K562 (cell line): Measurements from ENCODE around the gene ZFYVE27. TPM values are rescaled to one million over a fixed set of nuclear protein-coding genes. Genes with fewer than 3 reads are reported as not detected.

Source experiments
- ARID2 ChIP-seq: fragments of 450-650 bp; IDR thresholded peaks from 2 replicates; pipeline ENCODE4 v1.6.1; 2017; ENCODE audit warnings: antibody characterized with exemption, mild to moderate bottlenecking
- ARID3B ChIP-seq: fragments of 250-450 bp; sonication (Bioruptor Pico); IDR thresholded peaks from 2 replicates; pipeline ENCODE4 v1.4.0; 2020; ENCODE audit warnings: borderline replicate concordance
- BCLAF1 ChIP-seq, 2 experiments: fragments of 450-650 bp in 1 of 2; IDR thresholded peaks; 2 replicates each; pipeline ENCODE4 v1.6.1; 2011 to 2017; ENCODE audit warnings: low read depth in 2 of 2, antibody characterized with exemption in 1 of 2, borderline replicate concordance in 1 of 2, low read length in 1 of 2, mild to moderate bottlenecking in 1 of 2, mixed read lengths in 1 of 2; ENCODE audit not compliant: control insufficient read depth in 1 of 2
- HCFC1 ChIP-seq: IDR thresholded peaks from 2 replicates; pipeline ENCODE4 v1.6.1; 2012; ENCODE audit warnings: low read depth, low read length, improper control_type of control experiment
- HDAC3 ChIP-seq: fragments of 450-650 bp; IDR thresholded peaks from 2 replicates; pipeline ENCODE4 v1.6.1; 2018; ENCODE audit warnings: borderline replicate concordance, mild to moderate bottlenecking, moderate library complexity; ENCODE audit not compliant: partially characterized antibody
- HINFP ChIP-seq: fragments of 450-650 bp; conservative IDR thresholded peaks from 2 replicates; pipeline ENCODE4 v1.6.1; 2016; ENCODE audit warnings: missing genetic modification characterization, low read depth, mild to moderate bottlenecking, control low read depth, missing compliant biosample characterization
- IRF9 ChIP-seq: fragments of 450-650 bp; IDR thresholded peaks from 2 replicates; pipeline ENCODE4 v1.6.1; 2016; ENCODE audit warnings: missing biosample characterization, missing genetic modification characterization
- MCM3 ChIP-seq: fragments of 450-650 bp; IDR thresholded peaks from 2 replicates; pipeline ENCODE4 v1.6.1; 2016
- MED1 ChIP-seq: sonication (generic); formaldehyde crosslinking; IDR thresholded peaks from 2 replicates; pipeline ENCODE4 v1.8.1; 2023; ENCODE audit warnings: missing genetic modification reagents, borderline replicate concordance
- PCBP2 ChIP-seq: fragments of 200-400 bp; formaldehyde crosslinking; IDR thresholded peaks from 2 replicates; pipeline ENCODE4 v1.6.1; 2018; ENCODE audit warnings: low read length, low read depth, mild to moderate bottlenecking, moderate library complexity; ENCODE audit not compliant: poor library complexity, severe bottlenecking
- RBM14 ChIP-seq: fragments of 200-400 bp; formaldehyde crosslinking; IDR thresholded peaks from 2 replicates; pipeline ENCODE4 v1.6.1; 2018; ENCODE audit warnings: low read depth, mild to moderate bottlenecking, low read length, moderate library complexity, borderline replicate concordance; ENCODE audit not compliant: insufficient read depth
- RFX7 ChIP-seq: fragments of 250-450 bp; sonication (Bioruptor Pico); IDR thresholded peaks from 2 replicates; pipeline ENCODE4 v1.5.1; 2021; ENCODE audit warnings: mild to moderate bottlenecking
- SAFB2 ChIP-seq: fragments of 200-400 bp; formaldehyde crosslinking; IDR thresholded peaks from 2 replicates; pipeline ENCODE4 v1.6.1; 2018; ENCODE audit warnings: borderline replicate concordance, low read length, low read depth, moderate library complexity; ENCODE audit not compliant: severe bottlenecking
- SMARCB1 ChIP-seq: IDR thresholded peaks from 2 replicates; pipeline ENCODE4 v1.6.1; 2011; ENCODE audit warnings: improper control_type of control experiment, low read depth; ENCODE audit not compliant: insufficient read length
- TAL1 ChIP-seq: fragments of 450-650 bp; IDR thresholded peaks from 2 replicates; pipeline ENCODE4 v1.6.1; 2016; ENCODE audit warnings: mild to moderate bottlenecking
- THRAP3 ChIP-seq: fragments of 450-650 bp; IDR thresholded peaks from 2 replicates; pipeline ENCODE4 v1.6.1; 2016; ENCODE audit warnings: mild to moderate bottlenecking, inconsistent platforms, borderline replicate concordance
- ZNF77 ChIP-seq: fragments of 250-450 bp; sonication (Bioruptor Pico); IDR thresholded peaks from 2 replicates; pipeline ENCODE4 v1.5.0; 2020
- polyA plus RNA-seq, 8 experiments: library from polyadenylated mRNA; depleted of rRNA in 4 of 8; stranded (reverse) in 5 of 8; unstranded in 3 of 8; fragments of >200 nt; fragmentation: Nextera tagmentation in 2 of 8; fragmentation: Illumina TruSeq in 1 of 8; extraction: Ambion mirVana in 2 of 8; extraction: Trizol in 1 of 8; gene quantifications; 2 replicates each; pipeline versions ENCODE4 v1.2.1 to v1.2.3, GENCODE V29; 2011 to 2014; ENCODE audit warnings: inconsistent platforms in 1 of 8, missing spikeins in 1 of 8
- total RNA-seq, 7 experiments: library from RNA; depleted of rRNA in 6 of 7; stranded (reverse); fragments of >200 nt in 6 of 7; fragmentation: Illumina TruSeq in 2 of 7; extraction: Trizol in 2 of 7; gene quantifications; 2 replicates each; pipeline versions ENCODE4 v1.2.1 to v1.2.3, GENCODE V29; 2011 to 2021; ENCODE audit warnings: low replicate concordance in 1 of 7
- TF ChIP-seq, protein P1 (sequence below): sonication (generic); formaldehyde crosslinking; IDR thresholded peaks from 2 replicates; pipeline ENCODE4 v1.8.0; 2022; ENCODE audit warnings: mild to moderate bottlenecking, missing genetic modification reagents

ZFYVE27 gene
- total and polyA plus RNA-seq, 9 of the 15 experiments (the other 6 are each of a cell fraction or from before 2014, with no cell fraction given), result 0.81 to 21.9 (median 15.3) TPM

GRCh38 chr10:97788552-97789442 is 51.9 kb downstream of the ZFYVE27 start (continued):
- no peak for TF ChIP-seq ARID3B (CRISPR knock-in tag)
- no peak for TF ChIP-seq BCLAF1 (IDR thresholded peaks at IDR 0.05; ENCODE audit: borderline replicate concordance in 1 of 2, control insufficient read depth in 1 of 2, low read depth in 2 of 2, low read length in 1 of 2)
- no peak for TF ChIP-seq HINFP (tag)
- no peak for TF ChIP-seq MED1 (CRISPR knock-in tag)
- no peak for TF ChIP-seq THRAP3
- no peak for TF ChIP-seq MCM3
- no peak for TF ChIP-seq SMARCB1
- TF ChIP-seq TAL1, result peak; percentile 90
- no peak for TF ChIP-seq PCBP2
- no peak for TF ChIP-seq IRF9 (tag)
- no peak for TF ChIP-seq RBM14
- no peak for TF ChIP-seq HCFC1
- TF ChIP-seq ARID2, result no peak
- no peak for TF ChIP-seq ZNF77 (CRISPR knock-in tag)
- no peak for TF ChIP-seq SAFB2
- TF ChIP-seq, protein P1, sequence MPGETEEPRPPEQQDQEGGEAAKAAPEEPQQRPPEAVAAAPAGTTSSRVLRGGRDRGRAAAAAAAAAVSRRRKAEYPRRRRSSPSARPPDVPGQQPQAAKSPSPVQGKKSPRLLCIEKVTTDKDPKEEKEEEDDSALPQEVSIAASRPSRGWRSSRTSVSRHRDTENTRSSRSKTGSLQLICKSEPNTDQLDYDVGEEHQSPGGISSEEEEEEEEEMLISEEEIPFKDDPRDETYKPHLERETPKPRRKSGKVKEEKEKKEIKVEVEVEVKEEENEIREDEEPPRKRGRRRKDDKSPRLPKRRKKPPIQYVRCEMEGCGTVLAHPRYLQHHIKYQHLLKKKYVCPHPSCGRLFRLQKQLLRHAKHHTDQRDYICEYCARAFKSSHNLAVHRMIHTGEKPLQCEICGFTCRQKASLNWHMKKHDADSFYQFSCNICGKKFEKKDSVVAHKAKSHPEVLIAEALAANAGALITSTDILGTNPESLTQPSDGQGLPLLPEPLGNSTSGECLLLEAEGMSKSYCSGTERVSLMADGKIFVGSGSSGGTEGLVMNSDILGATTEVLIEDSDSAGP (CRISPR knock-in tag), result no peak
- TF ChIP-seq RFX7 (CRISPR knock-in tag), result no peak
- peak; percentile 91 for TF ChIP-seq HDAC3
